ENCODE measurements around the gene ZNF76.

DNA sequence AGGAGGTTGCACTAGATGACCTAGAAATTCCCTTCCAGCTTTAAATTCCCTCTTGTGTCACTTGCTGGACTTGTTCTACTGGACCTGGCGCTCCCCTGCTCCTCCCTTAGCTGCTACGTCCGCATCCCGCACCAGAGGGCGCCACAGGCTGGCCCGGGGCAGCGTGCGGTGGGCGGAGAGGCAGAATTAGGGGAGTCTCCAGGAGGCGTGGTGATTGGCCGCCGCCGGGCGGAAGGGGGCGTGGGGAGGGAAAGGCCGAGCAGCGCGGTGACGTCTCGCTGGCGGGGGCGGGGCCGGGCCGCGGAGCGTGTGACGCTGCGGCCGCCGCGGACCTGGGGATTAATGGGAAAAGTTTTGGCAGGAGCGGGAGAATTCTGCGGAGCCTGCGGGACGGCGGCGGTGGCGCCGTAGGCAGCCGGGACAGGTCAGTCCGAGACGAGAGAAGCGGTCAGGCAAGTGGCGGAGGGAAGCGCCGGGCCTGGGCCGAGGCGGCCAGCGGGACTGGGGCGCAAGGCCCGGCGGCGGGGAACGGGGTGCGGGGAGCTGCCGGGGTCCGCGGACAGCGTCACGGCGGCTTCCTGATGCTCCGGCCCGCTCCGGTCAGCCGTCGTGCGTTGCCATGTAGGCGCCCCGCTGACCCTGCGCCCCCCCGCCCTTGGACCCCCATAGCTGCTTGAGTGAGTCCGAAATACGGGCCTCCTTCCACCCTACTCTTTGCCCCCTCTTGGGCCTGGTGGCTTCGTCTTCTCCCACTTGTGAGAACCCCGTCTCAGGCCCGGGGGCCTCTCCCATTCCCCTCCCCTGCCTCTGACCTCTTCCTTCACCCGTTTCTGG is 82.9 kb downstream of the ZNF76 start, which contains the start of gene PPARD:
- TF ChIP-seq POLR2A (IDR thresholded peaks at IDR 0.05; ENCODE audit: low read depth, low read length) (no peak), POU2F2 (IDR thresholded peaks at IDR 0.05; ENCODE audit: low read depth, low read length) (no peak), POLR2AphosphoS5 (IDR thresholded peaks at IDR 0.05; ENCODE audit: low read depth, low read length) (no peak), TAF1 (IDR thresholded peaks at IDR 0.05; ENCODE audit: low read depth, low read length) (0 out of 2 replicates have a peak, but pooled peaks have one; percentile 39)

Data from GM12891 (cell line).